WI38 (cell line): ENCODE results near the gene TRMU.
"Not testable (repeated sequence)": the region's sequence is repeated elsewhere in the genome, so short reads cannot be mapped to it uniquely, and the experiment has no call there.

Experiments
- H3K4me3 ChIP-seq: 2 replicates; pipeline ENCODE4 v1.5.1; 2011; ENCODE audit warnings: low read depth, mild to moderate bottlenecking, control low read depth, low read length
- CTCF ChIP-seq: IDR thresholded peaks from 2 replicates; pipeline ENCODE4 v1.5.1; 2012; ENCODE audit warnings: low read depth, mild to moderate bottlenecking, control low read depth, low read length

The TRMU gene

GRCh38 chr22:46399251-46400024 lies 63.9 kb downstream of the TRMU start:
- H3K4me3 ChIP-seq: no peak overlapping the region
- TF ChIP-seq CTCF: no peak

- no peak for TF ChIP-seq CTCF
- no peak overlapping the region for H3K4me3 ChIP-seq
Measured at GRCh38 chr22:46401370-46401769, 65.9 kb downstream of the TRMU start.

- no peak overlapping the region for H3K4me3 ChIP-seq
- TF ChIP-seq CTCF: no peak
Measured at GRCh38 chr22:46402505-46402904, 67.0 kb downstream of the TRMU start.

GRCh38 chr22:46403880-46404279 lies 68.4 kb downstream of the TRMU start:
- H3K4me3 ChIP-seq: not testable (repeated sequence)

- TF ChIP-seq CTCF: no peak
- H3K4me3 ChIP-seq: no peak overlapping the region
Measured at GRCh38 chr22:46405901-46406300, 70.4 kb downstream of the TRMU start.

GRCh38 chr22:46406349-46406748 lies 70.8 kb downstream of the TRMU start:
- H3K4me3 ChIP-seq: no peak overlapping the region
- TF ChIP-seq CTCF: no peak

GRCh38 chr22:46406791-46407190 lies 71.3 kb downstream of the TRMU start:
- H3K4me3 ChIP-seq: no peak overlapping the region
- TF ChIP-seq CTCF: no peak
